Right atrium auricular region (tissue), 2 donors: ENCODE data around the gene RPRM. TPM values are rescaled to one million over a fixed set of nuclear protein-coding genes. Genes with fewer than 3 reads are reported as not detected.

Source experiments
- DNase-seq: peaks from one replicate; pipeline ENCODE4 v3.0.0-alpha.2; 2019; ENCODE audit warnings: low spot score
- H3K27ac ChIP-seq, 2 donors: fragments of 200-600 bp; sonication (generic); 1 replicate in 1 of 2; 2 replicates in 1 of 2; pipeline ENCODE4 v1.5.1; 2016 to 2019
- H3K27me3 ChIP-seq, 2 donors: fragments of 200-600 bp; sonication (generic); one replicate each; pipeline versions ENCODE4 v1.5.1 to v1.6.0; 2017 to 2019
- H3K36me3 ChIP-seq: fragments of 200-600 bp; sonication (generic); one replicate; pipeline ENCODE4 v1.5.1; 2016
- H3K4me1 ChIP-seq, 2 donors: fragments of 200-600 bp; sonication (generic); one replicate each; pipeline versions ENCODE4 v1.5.1 to v1.6.0; 2017 to 2019
- H3K4me3 ChIP-seq, 2 donors: fragments of 200-600 bp; sonication (generic); 1 replicate in 1 of 2; 2 replicates in 1 of 2; pipeline ENCODE4 v1.5.1; 2017 to 2019; ENCODE audit warnings: mild to moderate bottlenecking in 1 of 2, moderate library complexity in 1 of 2
- H3K9me3 ChIP-seq, 2 donors: fragments of 200-600 bp; sonication (generic); one replicate each; pipeline ENCODE4 v1.5.1; 2019
- total RNA-seq, 2 donors: library from RNA; depleted of rRNA; stranded (reverse); fragments of >200 nt; gene quantifications; one replicate each; pipeline ENCODE4 v1.1.0, GENCODE V29; 2016
- TF ChIP-seq, protein P1 (sequence below), 2 donors: fragments of 200-600 bp; sonication (generic); IDR thresholded peaks; one replicate each; pipeline ENCODE4 v1.5.1; 2019; ENCODE audit warnings: antibody characterized with exemption in 2 of 2

The RPRM gene
- total RNA-seq, 2 donors from 2014 or later = 1.1 to 2.8 TPM

GRCh38 chr2:153477636-153478288, 800 bp downstream of the RPRM start:
- Histone ChIP-seq H3K4me1 (peaks cover 0 to 25% of the 10 kb centered on the region in 2 donors), H3K27me3 (peaks cover 4 to 23% of the 10 kb centered on the region in 2 donors), H3K27ac (no peak overlapping the region), H3K4me3 (peak overlapping the region in 1 of 2 donors; percentile 54), H3K36me3 (no peaks in the 10 kb centered on the region), H3K9me3 (no peaks in the 10 kb centered on the region)
- TF ChIP-seq, protein P1, sequence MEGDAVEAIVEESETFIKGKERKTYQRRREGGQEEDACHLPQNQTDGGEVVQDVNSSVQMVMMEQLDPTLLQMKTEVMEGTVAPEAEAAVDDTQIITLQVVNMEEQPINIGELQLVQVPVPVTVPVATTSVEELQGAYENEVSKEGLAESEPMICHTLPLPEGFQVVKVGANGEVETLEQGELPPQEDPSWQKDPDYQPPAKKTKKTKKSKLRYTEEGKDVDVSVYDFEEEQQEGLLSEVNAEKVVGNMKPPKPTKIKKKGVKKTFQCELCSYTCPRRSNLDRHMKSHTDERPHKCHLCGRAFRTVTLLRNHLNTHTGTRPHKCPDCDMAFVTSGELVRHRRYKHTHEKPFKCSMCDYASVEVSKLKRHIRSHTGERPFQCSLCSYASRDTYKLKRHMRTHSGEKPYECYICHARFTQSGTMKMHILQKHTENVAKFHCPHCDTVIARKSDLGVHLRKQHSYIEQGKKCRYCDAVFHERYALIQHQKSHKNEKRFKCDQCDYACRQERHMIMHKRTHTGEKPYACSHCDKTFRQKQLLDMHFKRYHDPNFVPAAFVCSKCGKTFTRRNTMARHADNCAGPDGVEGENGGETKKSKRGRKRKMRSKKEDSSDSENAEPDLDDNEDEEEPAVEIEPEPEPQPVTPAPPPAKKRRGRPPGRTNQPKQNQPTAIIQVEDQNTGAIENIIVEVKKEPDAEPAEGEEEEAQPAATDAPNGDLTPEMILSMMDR (IDR thresholded peaks at IDR 0.05) = no peak
- no peak for DNase-seq

- TF ChIP-seq, protein P1 (IDR thresholded peaks at IDR 0.05) = peak in 1 of 2 donors; percentile 18
- H3K27ac ChIP-seq = no peak overlapping the region
- peaks cover 0 to 25% of the 10 kb centered on the region in 2 donors for H3K4me1 ChIP-seq
- no peaks in the 10 kb centered on the region for H3K9me3 ChIP-seq
- peaks cover 4 to 23% of the 10 kb centered on the region in 2 donors for H3K27me3 ChIP-seq
- H3K36me3 ChIP-seq = no peaks in the 10 kb centered on the region
- DNase-seq = no peak
- H3K4me3 ChIP-seq = peak overlapping the region in 1 of 2 donors; percentile 54
Observed at GRCh38 chr2:153476816-153477635, 1.5 kb downstream of the RPRM start.

DNA sequence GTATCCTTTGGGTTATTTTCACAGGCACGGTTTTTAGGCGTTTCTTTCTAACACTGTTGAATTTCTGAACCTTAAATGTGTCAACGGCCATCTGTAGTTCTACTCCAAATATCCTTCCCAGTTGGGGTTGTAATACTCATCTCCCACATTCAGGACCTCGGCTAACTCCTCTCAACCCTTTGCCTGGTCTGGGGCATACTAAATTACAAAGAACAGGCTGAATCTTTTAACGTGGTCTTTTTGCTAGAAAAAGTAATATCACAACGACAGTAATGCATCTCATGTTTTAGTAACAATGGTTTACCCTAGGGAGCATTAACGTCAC, 2.1 kb downstream of the RPRM start:
- Histone ChIP-seq H3K27ac (no peak overlapping the region), H3K27me3 (peaks cover 4 to 23% of the 10 kb centered on the region in 2 donors), H3K4me3 (no peak overlapping the region)

GRCh38 chr2:153474876-153475435, 3.6 kb downstream of the RPRM start:
- Histone ChIP-seq H3K27me3 (peaks cover 4 to 23% of the 10 kb centered on the region in 2 donors), H3K4me3 (no peak overlapping the region), H3K36me3 (no peaks in the 10 kb centered on the region), H3K9me3 (no peaks in the 10 kb centered on the region), H3K4me1 (peaks cover 0 to 25% of the 10 kb centered on the region in 2 donors), H3K27ac (no peak overlapping the region)
- DNase-seq = no peak
- TF ChIP-seq, protein P1 (IDR thresholded peaks at IDR 0.05) = no peak

More for the DNA sequence above, 2.1 kb downstream of the RPRM start:
- TF ChIP-seq, protein P1 (IDR thresholded peaks at IDR 0.05) = no peak
- Histone ChIP-seq H3K36me3 (no peaks in the 10 kb centered on the region), H3K4me1 (peaks cover 0 to 25% of the 10 kb centered on the region in 2 donors), H3K9me3 (no peaks in the 10 kb centered on the region)
- DNase-seq = no peak

DNA sequence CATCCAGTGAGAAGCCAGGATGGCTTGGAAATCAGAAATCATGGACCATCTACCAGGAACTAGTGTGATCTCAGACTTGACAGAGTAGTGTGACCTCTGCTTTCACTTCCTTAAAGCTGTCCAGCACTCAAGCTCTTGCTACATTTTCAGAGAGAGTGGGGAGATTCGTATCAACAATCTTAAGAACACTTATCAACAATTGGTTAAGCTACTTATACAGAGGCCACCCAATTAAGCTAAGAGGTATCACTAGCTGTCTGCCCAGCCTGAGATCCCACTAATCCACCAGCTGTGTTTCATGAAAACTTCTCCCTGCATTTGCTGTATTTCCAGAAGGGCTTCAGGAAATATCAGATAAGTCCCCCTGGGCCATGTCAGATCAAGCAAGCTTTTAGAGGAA, 4.2 kb downstream of the RPRM start:
- H3K27me3 ChIP-seq = peaks cover 4 to 22% of the 10 kb centered on the region in 2 donors
- no peaks in the 10 kb centered on the region for H3K9me3 ChIP-seq
- peaks cover 0 to 25% of the 10 kb centered on the region in 2 donors for H3K4me1 ChIP-seq
- TF ChIP-seq, protein P1 (IDR thresholded peaks at IDR 0.05) = no peak
- no peak overlapping the region for H3K4me3 ChIP-seq
- no peaks in the 10 kb centered on the region for H3K36me3 ChIP-seq
- H3K27ac ChIP-seq = no peak overlapping the region
- no peak for DNase-seq
